Measurements from ENCODE around the gene NEDD4. TPM values are rescaled to one million over a fixed set of nuclear protein-coding genes. Genes with fewer than 3 reads are reported as not detected.
"Not testable (repeated sequence)": the region's sequence is repeated elsewhere in the genome, so short reads cannot be mapped to it uniquely, and the experiment has no call there.

Gene NEDD4
- total RNA-seq, 1 donor from 2014 or later, result 6.1 TPM

- Histone ChIP-seq H3K36me3 (no peaks in the 10 kb centered on the region), H3K27ac (no peak overlapping the region), H3K4me3 (no peak overlapping the region), H3K27me3 (no peaks in the 10 kb centered on the region), H3K9me3 (no peaks in the 10 kb centered on the region), H3K4me1 (peaks cover 0 to 5% of the 10 kb centered on the region in 2 donors)
- intact Hi-C loops (cut with DNase I), result no loop called here
- TF ChIP-seq CTCF (IDR thresholded peaks at IDR 0.05), result no peak
- no peak for DNase-seq (ENCODE audit: low spot score in 2 of 2)
Measured at GRCh38 chr15:55879181-55879580, 114.2 kb downstream of the NEDD4 start.

- intact Hi-C loops (cut with DNase I), result no loop called here
- H3K4me3 ChIP-seq, result peak overlapping the region; percentile 23 to 46
- no peak for TF ChIP-seq CTCF (IDR thresholded peaks at IDR 0.05)
- H3K27me3 ChIP-seq, result no peaks in the 10 kb centered on the region
- H3K4me1 ChIP-seq, result peaks cover 0 to 6% of the 10 kb centered on the region in 2 donors
- no peaks in the 10 kb centered on the region for H3K36me3 ChIP-seq
- no peaks in the 10 kb centered on the region for H3K9me3 ChIP-seq
- no peak for DNase-seq (ENCODE audit: low spot score in 2 of 2)
- peak overlapping the region; percentile 46 to 50 for H3K27ac ChIP-seq
Measured at GRCh38 chr15:55873024-55873720, 120.2 kb downstream of the NEDD4 start.

- no peak for DNase-seq (ENCODE audit: low spot score in 2 of 2)
- no peaks in the 10 kb centered on the region for H3K27me3 ChIP-seq
- H3K4me1 ChIP-seq, result peaks cover 0 to 6% of the 10 kb centered on the region in 2 donors
- H3K4me3 ChIP-seq, result peak overlapping the region; percentile 23 to 46
- H3K27ac ChIP-seq, result peak overlapping the region in 1 of 2 donors; percentile 46
- H3K9me3 ChIP-seq, result no peaks in the 10 kb centered on the region
- H3K36me3 ChIP-seq, result no peaks in the 10 kb centered on the region
- intact Hi-C loops (cut with DNase I), result no loop called here
- no peak for TF ChIP-seq CTCF (IDR thresholded peaks at IDR 0.05)
Measured at GRCh38 chr15:55872471-55872870, 120.9 kb downstream of the NEDD4 start.

GRCh38 chr15:55869660-55870059, 123.8 kb downstream of the NEDD4 start:
- H3K4me1 ChIP-seq, result peaks cover 0 to 6% of the 10 kb centered on the region in 2 donors
- H3K27ac ChIP-seq, result no peak overlapping the region
- no peak for TF ChIP-seq CTCF (IDR thresholded peaks at IDR 0.05)
- intact Hi-C loops (cut with DNase I), result no loop called here
- no peak overlapping the region for H3K4me3 ChIP-seq
- no peaks in the 10 kb centered on the region for H3K36me3 ChIP-seq
- no peak for DNase-seq (ENCODE audit: low spot score in 2 of 2)
- H3K27me3 ChIP-seq, result no peaks in the 10 kb centered on the region
- H3K9me3 ChIP-seq, result no peaks in the 10 kb centered on the region

- no peaks in the 10 kb centered on the region for H3K9me3 ChIP-seq
- peaks cover 0 to 6% of the 10 kb centered on the region in 2 donors for H3K4me1 ChIP-seq
- intact Hi-C loops (cut with DNase I), result no loop called here
- no peaks in the 10 kb centered on the region for H3K27me3 ChIP-seq
- no peaks in the 10 kb centered on the region for H3K36me3 ChIP-seq
- no peak overlapping the region for H3K27ac ChIP-seq
- no peak overlapping the region for H3K4me3 ChIP-seq
- TF ChIP-seq CTCF (IDR thresholded peaks at IDR 0.05), result no peak
- DNase-seq (ENCODE audit: low spot score in 2 of 2), result no peak
Measured at GRCh38 chr15:55868707-55869106, 124.7 kb downstream of the NEDD4 start.

- H3K27me3 ChIP-seq; H3K27ac ChIP-seq; H3K36me3 ChIP-seq; H3K4me3 ChIP-seq; DNase-seq (ENCODE audit: low spot score in 2 of 2); H3K9me3 ChIP-seq; intact Hi-C loops (cut with DNase I); H3K4me1 ChIP-seq: not testable (repeated sequence)
Measured at GRCh38 chr15:55868291-55868690, 125.1 kb downstream of the NEDD4 start.

Measured in ascending aorta (tissue), 2 donors.